Adipocyte (in vitro differentiated cells): Measurements from ENCODE around the gene HOXA11.

Source experiments
- DNase-seq: peaks from one replicate; pipeline ENCODE4 v3.0.0-alpha.2; 2015; ENCODE audit warnings: low read depth
- H3K27me3 ChIP-seq: replicated peaks from 2 replicates; pipeline ENCODE4 v1.7.0; 2013; ENCODE audit warnings: mild to moderate bottlenecking, low read length, moderate library complexity; ENCODE audit not compliant: control insufficient read depth, insufficient read depth
- H3K36me3 ChIP-seq: 2 replicates; pipeline ENCODE4 v1.7.0; 2013; ENCODE audit warnings: low read length, mild to moderate bottlenecking, moderate library complexity; ENCODE audit not compliant: control insufficient read depth, insufficient read depth, severe bottlenecking
- H3K4me1 ChIP-seq: 2 replicates; pipeline ENCODE4 v1.7.0; 2013; ENCODE audit warnings: mild to moderate bottlenecking, low read length, moderate library complexity; ENCODE audit not compliant: control insufficient read depth, insufficient read depth
- H3K4me3 ChIP-seq: 2 replicates; pipeline ENCODE4 v1.7.0; 2013; ENCODE audit warnings: mild to moderate bottlenecking, low read length, moderate library complexity
- H3K9ac ChIP-seq: 2 replicates; pipeline ENCODE4 v1.7.0; 2013; ENCODE audit warnings: mild to moderate bottlenecking, low read length, moderate library complexity
- H3K9me3 ChIP-seq: 2 replicates; pipeline ENCODE4 v1.7.0; 2013; ENCODE audit warnings: mild to moderate bottlenecking, low read length, moderate library complexity; ENCODE audit not compliant: control insufficient read depth

Gene HOXA11

GRCh38 chr7:27197137-27198042 lies 12.4 kb upstream of the HOXA11 start:
- Histone ChIP-seq H3K27me3 (peaks cover 49% of the 10 kb centered on the region), H3K4me3 (no peak overlapping the region), H3K9me3 (no peaks in the 10 kb centered on the region), H3K4me1 (no peaks in the 10 kb centered on the region), H3K36me3 (no peaks in the 10 kb centered on the region), H3K9ac (no peak overlapping the region)
- DNase-seq, result no peak

DNA sequence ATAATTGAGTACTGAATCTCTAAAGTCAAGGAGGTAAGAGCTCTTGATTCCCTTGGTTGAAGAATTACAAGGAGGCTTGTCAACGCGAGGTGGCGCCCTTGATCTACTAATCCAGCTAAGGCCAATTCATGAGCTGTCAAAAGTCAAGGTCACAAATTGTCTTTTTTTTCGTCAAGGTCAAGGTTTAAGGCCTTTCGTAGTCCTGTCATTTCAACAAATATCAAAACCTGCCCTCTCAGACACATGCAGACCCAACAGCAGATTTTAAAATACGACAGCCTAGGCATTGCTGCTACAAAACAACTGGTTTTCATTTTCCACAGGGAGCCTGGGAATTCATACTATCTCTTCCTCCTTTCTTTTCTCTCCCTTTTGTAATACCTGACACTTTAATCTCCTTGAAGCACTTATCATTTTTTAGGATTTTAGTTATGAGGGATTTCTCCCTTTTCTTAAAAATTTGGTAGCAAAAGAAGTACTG lies 11.3 kb upstream of the HOXA11 start:
- no peak overlapping the region for H3K9ac ChIP-seq
- H3K36me3 ChIP-seq, result no peaks in the 10 kb centered on the region
- no peak overlapping the region for H3K4me3 ChIP-seq
- H3K9me3 ChIP-seq, result no peaks in the 10 kb centered on the region
- H3K4me1 ChIP-seq, result no peaks in the 10 kb centered on the region
- peak; percentile 90 for DNase-seq
- peaks cover 38% of the 10 kb centered on the region for H3K27me3 ChIP-seq

GRCh38 chr7:27194686-27195379 lies 9.8 kb upstream of the HOXA11 start:
- Histone ChIP-seq H3K36me3 (no peaks in the 10 kb centered on the region), H3K9ac (no peak overlapping the region), H3K27me3 (peaks cover 33% of the 10 kb centered on the region), H3K4me3 (no peak overlapping the region), H3K9me3 (no peaks in the 10 kb centered on the region), H3K4me1 (no peaks in the 10 kb centered on the region)
- no peak for DNase-seq

- Histone ChIP-seq H3K27me3 (peaks cover 30% of the 10 kb centered on the region), H3K4me3 (no peak overlapping the region), H3K9me3 (no peaks in the 10 kb centered on the region), H3K9ac (no peak overlapping the region), H3K4me1 (no peaks in the 10 kb centered on the region), H3K36me3 (no peaks in the 10 kb centered on the region)
- no peak for DNase-seq
Measured at GRCh38 chr7:27194002-27194352, 8.9 kb upstream of the HOXA11 start.

- Histone ChIP-seq H3K36me3 (no peaks in the 10 kb centered on the region), H3K4me1 (no peaks in the 10 kb centered on the region), H3K9ac (peak overlapping the region; percentile 69), H3K4me3 (peak overlapping the region; percentile 78), H3K27me3 (peaks cover 25% of the 10 kb centered on the region), H3K9me3 (no peaks in the 10 kb centered on the region)
- DNase-seq, result no peak
Measured at GRCh38 chr7:27193335-27194001, 8.4 kb upstream of the HOXA11 start.

GRCh38 chr7:27192546-27193334 lies 7.7 kb upstream of the HOXA11 start:
- no peaks in the 10 kb centered on the region for H3K4me1 ChIP-seq
- H3K27me3 ChIP-seq, result peaks cover 18% of the 10 kb centered on the region
- peak; percentile 44 for DNase-seq
- no peaks in the 10 kb centered on the region for H3K9me3 ChIP-seq
- H3K36me3 ChIP-seq, result no peaks in the 10 kb centered on the region
- peak overlapping the region; percentile 69 for H3K9ac ChIP-seq
- H3K4me3 ChIP-seq, result peak overlapping the region; percentile 78

GRCh38 chr7:27191833-27192545 lies 7.0 kb upstream of the HOXA11 start:
- no peaks in the 10 kb centered on the region for H3K36me3 ChIP-seq
- no peak for DNase-seq
- no peaks in the 10 kb centered on the region for H3K4me1 ChIP-seq
- H3K9ac ChIP-seq, result peak overlapping the region; percentile 69
- no peaks in the 10 kb centered on the region for H3K9me3 ChIP-seq
- peaks cover 10% of the 10 kb centered on the region for H3K27me3 ChIP-seq
- H3K4me3 ChIP-seq, result peak overlapping the region; percentile 78

- Histone ChIP-seq H3K4me1 (no peaks in the 10 kb centered on the region), H3K9me3 (no peaks in the 10 kb centered on the region), H3K36me3 (no peaks in the 10 kb centered on the region), H3K9ac (no peak overlapping the region), H3K27me3 (peaks cover 4% of the 10 kb centered on the region), H3K4me3 (no peak overlapping the region)
- DNase-seq, result no peak
Measured at GRCh38 chr7:27191161-27191731, 6.2 kb upstream of the HOXA11 start.

DNA sequence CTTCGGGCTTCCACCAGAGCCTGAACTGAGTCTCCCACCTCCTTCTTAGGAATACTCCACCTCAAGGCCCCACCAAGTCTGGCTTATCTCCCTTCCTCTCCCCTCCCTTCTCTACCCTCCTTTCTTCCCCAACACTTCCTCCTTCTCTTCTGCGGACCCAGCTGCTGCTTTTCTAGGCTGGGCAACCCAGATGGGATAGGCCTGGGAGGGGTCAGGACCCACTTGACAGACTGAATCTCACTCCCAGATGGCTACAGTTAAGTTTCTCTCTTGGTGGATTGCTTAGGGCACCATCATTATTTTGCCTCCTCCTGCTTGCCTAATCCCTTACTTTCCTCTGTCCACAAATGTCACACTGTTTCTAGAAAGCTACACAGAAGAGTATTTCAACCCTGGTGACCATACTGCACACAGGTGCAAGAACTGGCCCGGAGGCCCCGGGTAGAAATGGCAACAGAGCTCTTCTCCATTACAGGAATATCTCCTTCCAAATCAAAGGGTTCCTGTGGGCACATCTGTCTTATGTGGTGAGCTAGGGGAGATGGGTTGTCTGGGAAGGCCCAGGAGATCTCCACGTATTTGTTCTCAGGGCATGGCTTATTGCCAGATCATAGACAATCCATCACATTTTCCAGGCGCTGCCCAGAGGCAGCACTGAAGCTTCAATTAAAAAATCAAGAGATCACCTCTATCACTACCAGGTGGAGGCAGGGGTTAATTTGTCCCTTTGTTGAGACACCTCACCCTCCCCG lies 5.1 kb upstream of the HOXA11 start:
- Histone ChIP-seq H3K27me3 (peaks cover 4% of the 10 kb centered on the region), H3K9me3 (no peaks in the 10 kb centered on the region), H3K4me3 (no peak overlapping the region), H3K4me1 (no peaks in the 10 kb centered on the region), H3K9ac (no peak overlapping the region), H3K36me3 (no peaks in the 10 kb centered on the region)
- DNase-seq, result no peak
